Measurements from ENCODE around the gene CACNA2D3. TPM values are rescaled to one million over a fixed set of nuclear protein-coding genes. Genes with fewer than 3 reads are reported as not detected.
A peak's percentile ranks its signal among the peaks of the same experiment; 100 is the strongest.
"Not testable (repeated sequence)": the region's sequence is repeated elsewhere in the genome, so short reads cannot be mapped to it uniquely, and the experiment has no call there.

CACNA2D3 gene
- polyA plus RNA-seq (2014; cell fraction: cytosol; rRNA removed), result 0.27 and 0.42 TPM in 2 replicates
- 3.5 and 5.8 TPM in 2 replicates for polyA plus RNA-seq (2014; cell fraction: nucleus; rRNA removed)

DNA sequence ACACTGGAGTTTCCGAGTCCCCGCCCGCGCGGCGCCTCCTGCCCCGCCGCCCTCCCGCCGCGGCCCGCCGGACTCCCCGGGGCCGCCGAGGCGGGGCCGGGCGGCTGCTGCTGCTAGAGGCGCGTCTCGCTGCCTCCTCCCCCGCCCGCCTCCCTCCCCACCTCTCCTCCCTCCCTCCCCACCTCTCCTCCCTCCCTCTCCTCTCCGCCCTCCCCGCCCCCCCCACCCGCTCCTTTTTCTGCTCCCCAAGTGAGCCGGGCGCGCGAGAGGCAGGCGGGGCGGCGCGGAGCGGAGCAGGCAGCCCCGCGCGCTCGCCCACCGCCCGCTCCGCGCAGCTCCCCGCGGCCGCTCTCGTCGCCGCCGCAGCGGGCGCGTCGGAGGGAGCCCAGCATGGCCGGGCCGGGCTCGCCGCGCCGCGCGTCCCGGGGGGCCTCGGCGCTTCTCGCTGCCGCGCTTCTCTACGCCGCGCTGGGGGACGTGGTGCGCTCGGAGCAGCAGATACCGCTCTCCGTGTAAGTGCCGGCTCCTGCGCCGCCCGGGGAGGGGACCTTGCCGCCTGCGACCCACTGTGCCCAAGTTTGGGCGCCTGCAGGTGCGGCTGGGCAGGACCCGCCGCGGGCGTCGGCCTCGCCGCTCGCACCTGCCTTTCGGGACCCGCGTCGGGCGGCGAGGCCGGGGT lies at the start of gene CACNA2D3:
TSS of gene CACNA2D3 (plus strand) at position 229 of the 679 bp plus-strand sequence.
- no peak for DNase-seq (ENCODE audit: low spot score)

DNA sequence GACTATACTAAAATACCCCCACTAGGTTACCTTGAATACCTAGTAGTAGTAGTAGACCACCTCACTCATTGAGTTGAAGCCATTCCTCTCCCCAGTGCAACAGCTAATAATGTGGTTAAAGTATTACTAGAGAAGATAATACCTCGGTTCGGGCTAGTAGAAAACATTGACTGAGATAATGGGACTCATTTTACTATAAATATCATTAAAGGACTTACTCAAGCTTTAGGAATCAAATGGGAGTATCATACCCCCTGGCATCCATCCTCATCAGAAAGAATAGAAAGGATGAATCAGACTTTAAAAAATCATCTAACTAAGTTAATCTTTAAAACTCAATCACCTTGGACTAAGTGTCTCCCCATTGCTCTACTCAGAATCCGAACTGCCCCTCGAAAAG lies 49.0 kb upstream of the CACNA2D3 start:
- DNase-seq (ENCODE audit: low spot score), result no peak

DNA sequence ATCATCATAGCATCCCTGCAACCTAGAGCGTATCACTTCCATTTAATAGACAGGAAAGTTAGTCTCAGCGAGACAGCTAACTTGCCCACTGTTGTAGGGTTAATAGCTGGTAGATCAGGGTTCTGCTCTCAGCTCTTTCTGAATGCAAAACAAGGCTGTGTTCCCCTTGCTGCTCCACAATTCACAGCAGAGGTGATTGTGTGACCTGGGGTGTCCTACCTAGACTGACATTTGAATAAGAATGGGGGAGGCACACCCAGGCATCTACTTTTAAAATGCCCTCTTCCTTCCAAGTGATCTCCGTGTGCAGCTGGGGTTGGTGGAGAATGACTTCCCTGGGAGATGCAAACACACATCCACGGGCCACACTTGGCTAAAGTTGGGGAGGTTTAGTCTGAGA lies 43.0 kb upstream of the CACNA2D3 start:
- no peak for DNase-seq (ENCODE audit: low spot score)

GRCh38 chr3:54079730-54080325 lies 42.5 kb upstream of the CACNA2D3 start:
- no peak for DNase-seq (ENCODE audit: low spot score)

GRCh38 chr3:54083921-54084320 lies 38.4 kb upstream of the CACNA2D3 start:
- DNase-seq (ENCODE audit: low spot score), result no peak

DNA sequence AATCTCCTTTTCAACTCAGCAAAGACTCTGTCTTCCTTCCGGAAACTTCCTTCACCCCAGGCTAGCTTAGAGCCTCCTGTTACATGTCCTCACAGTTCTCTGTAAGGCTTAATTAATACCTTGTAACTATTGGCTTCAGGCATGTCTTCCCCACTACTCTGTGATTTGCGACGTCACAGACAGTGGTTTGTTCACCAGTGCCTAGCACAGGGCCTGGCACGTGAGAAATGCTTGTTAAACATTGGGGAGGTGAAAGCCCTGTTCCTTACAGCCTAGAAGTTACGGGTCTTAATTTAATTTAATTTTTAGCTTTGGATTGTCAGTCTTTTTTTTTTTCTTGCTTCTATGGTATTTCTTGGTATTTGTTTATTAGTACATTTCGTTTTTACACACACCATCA lies 36.4 kb upstream of the CACNA2D3 start:
- DNase-seq (ENCODE audit: low spot score), result no peak

DNA sequence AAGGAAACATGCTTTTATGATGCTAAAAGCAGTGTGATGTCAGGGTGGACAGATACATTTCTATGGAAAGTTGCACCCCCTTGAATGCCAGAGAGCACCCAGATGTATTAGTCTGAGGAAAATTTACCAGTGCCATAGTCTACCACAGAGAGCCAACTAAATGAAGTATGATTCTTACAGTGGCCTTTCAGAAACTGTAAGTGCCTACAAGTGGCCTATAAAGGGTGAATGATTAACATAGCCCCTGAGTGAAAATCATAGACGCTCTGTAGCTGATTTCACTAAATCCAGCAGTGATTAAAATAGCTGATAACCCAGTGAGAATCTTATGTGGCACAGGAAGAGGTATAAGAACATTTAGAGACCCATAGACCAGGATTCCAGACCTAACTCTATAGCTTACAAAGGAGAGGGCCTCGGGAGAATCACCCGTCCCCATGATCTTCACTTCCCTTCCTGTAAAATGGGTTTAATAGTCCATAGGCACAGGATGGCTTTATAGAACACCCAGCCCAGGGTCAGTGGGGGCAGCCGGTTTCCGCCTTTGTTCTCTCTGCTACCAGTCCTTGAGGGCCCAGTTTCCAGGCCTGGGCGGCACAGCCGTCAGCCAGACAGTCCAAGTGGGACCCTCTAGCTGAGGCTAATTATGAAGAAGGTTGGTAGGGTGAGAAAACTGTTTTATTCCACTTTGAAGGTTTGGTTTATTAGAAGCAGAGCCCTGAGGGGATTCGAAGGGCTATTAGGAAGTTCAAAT lies 35.5 kb upstream of the CACNA2D3 start:
- DNase-seq (ENCODE audit: low spot score), result no peak

DNA sequence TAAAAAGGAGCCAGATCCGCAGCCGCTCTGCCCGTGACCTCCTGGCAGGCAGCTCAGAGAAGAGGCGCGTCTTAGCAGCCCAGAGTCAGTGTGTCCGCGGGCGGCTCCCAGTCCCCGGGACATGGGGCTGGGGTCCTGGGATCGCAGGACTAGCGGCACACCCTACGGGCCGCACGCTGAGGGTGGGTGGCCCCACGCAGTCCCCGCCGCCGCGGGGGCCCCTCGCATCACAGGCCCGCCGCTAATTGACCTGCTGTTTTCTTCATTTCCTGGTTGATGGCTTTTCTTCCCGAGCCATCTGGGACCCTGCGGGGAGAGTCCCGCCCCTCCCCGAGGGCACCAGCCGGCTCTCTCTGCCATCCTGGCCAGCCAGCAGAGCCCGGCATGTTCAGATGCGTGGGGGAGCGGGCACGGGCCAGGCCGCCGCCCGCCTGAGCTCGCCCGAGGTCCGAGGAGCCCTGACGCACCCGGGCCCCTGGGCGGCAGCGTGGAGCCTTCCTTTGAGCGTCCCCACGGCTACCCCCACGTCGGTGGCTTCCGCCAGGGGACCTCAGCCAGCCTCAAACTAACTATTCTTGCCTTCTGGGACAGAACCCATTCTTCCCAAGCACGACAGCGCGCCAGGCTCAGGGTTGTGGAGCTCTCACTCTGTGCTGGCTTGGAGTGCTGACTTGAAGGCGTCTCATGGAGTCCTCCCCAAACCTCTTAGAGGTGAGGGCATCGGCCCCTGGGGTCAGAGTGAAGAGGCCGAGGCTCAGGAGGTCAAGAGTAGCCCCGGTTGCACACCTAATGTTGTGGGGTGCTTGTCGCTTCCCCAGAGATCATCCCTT lies 34.6 kb upstream of the CACNA2D3 start:
- DNase-seq (ENCODE audit: low spot score), result no peak

DNA sequence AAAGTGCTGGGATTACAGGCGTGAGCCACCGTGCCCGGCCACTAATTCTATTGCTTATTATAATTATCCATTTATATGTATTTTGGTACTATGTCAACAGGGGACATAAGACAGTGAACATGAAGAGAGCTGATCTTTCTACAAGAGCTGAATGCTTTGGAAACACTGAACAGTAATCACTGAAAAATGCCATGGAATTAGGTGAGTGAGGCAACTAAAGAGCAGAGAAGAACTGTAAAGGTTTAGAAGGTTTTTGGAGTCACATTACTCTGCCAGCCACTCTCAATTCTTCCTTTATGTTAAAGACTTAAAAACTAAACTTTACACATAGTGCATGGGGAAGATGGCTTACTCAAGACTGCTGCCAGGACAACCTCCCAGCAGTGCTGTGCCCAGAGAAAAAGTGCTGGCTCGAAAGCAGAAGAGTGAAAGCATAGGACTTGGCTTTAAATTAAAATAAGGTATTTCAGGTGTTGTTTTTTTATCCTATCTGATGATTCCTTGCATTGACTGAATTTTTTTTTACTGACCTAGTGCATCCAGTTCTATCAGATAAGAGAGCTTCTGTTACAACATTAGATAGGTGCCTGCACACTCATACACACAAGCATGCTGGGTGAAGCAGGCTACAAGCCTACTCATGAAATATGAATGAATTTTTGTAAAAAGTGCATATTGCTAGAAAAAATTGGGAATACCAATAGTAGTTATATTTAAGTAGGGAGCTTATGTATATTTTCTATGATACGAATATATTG lies 28.7 kb upstream of the CACNA2D3 start:
- no peak for DNase-seq (ENCODE audit: low spot score)

GRCh38 chr3:54094926-54095325 lies 27.4 kb upstream of the CACNA2D3 start:
- DNase-seq (ENCODE audit: low spot score), result no peak

- no peak for DNase-seq (ENCODE audit: low spot score)
Measured at GRCh38 chr3:54099381-54099780, 23.0 kb upstream of the CACNA2D3 start.

GRCh38 chr3:54104084-54104483 lies 18.3 kb upstream of the CACNA2D3 start:
- DNase-seq (ENCODE audit: low spot score), result no peak

- DNase-seq (ENCODE audit: low spot score), result not testable (repeated sequence)
Measured at GRCh38 chr3:54116129-54116528, 6.2 kb upstream of the CACNA2D3 start.

DNA sequence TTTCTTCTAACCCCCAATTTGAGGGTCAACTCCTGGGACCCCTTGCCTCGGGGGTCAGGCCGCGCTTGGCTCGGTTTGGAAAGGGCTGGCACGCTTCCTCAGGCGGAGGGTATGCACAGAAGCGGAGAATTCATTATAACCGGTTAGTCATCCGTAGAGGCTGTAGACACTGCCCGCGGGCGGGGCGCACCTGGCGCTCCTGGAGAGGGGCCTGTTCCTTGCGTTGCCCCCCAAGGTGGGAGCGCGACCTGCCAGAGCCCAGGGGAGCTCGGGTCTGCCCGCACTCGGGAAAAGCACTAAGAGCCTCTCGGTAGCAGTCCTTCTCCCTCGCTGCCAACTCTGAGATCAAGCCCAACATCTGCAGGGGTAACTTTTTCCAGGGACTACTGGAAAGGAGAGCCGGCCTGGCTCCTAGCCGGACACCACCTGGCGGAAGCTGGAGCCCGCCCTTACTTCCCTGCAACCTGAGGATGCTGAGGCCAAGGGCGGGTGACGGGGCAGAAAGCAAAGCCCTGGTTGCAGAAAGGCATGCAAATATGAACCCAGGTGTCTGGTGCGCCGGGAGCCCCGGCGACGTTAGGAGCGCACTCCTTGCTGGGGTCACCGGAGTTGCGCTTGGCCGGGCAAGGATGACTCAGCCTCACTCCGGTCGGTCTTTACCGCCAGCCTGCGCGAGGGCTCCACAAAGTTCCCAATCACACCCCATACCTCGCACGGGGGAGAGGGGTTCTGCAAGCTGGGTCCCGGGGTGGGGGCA lies 1.5 kb upstream of the CACNA2D3 start:
- no peak for DNase-seq (ENCODE audit: low spot score)

DNA sequence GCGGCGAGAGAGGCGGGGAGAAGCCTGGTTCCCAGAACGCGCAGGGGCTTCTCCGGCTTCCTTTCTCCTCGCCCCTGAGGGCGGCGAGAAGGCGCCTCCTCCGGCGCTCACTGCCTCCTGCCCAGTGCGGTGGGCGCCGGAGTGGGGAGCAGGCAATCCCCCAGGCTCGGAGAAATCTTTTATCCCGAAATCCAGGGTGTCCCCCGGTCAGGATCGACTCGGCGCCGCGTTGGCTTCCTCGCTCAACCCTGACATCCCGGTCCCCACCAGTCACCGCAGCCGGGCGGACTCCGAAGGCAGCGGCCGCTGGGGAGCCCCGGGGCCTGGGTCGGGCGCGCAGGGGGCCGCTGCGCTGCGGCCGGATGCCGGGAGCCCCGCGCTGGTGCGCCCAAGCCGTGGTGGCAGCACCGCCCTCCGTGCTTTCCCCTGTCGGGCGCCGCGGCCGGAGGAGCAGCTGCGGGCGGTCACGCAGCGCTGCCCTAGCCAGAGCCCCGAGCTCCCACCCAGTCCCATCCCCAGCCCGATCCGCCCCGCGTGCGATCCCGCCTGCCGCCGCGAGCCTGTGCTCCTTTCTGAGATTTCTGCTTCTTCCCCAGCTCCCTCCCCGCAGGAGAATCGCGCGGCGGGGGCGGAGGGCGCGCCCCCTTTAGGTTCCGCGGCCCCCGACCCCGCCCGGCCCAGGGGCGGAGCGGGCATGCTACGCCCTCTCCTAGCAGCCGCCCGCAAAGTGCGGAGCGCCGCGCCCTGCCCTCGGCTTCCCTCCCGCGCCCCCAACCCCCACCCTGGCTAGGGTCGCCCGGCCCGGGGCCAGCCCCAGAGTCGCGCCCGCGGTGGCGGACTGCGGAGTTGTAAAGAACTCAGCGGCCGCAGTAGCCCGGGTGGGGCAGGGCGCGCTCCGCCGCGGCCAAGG lies 683 bp upstream of the CACNA2D3 start:
- no peak for DNase-seq (ENCODE audit: low spot score)

DNA sequence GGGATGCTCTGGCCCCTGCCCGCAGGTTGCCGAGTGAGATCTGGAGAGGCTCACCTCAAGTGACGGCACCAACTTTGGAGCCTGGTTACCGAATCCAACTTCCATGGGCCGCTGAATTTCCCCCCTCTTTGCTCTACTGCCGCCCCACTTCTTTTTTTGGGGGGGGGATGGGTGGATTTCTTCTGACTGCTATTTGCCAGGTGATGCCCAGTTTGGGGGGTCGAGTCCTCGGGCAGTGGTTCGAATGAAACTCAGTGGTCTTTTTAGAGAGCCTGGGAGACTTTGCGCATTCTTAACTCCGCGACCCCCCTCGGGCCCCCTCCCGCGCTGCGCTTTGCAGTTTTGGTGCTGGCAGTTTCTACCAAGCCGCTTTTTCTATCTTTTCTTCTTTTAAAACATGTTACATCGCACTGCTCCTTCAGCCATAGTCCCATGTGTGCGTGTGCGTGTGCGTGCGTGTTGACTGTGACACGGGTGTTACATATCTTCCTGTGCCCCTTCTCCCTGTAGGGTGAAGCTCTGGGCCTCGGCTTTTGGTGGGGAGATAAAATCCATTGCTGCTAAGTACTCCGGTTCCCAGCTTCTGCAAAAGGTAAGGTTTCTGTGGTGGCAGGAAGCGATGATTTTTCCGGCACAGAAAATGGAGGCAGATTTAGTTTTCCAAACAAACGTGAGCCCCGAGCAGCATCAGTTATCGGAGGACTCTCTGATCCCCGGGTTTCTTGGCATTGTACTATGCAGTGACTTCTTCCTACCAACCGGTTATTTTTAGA lies 837 bp downstream of the CACNA2D3 start:
- no peak for DNase-seq (ENCODE audit: low spot score)

GRCh38 chr3:54123776-54124196 lies 1.4 kb downstream of the CACNA2D3 start:
- DNase-seq (ENCODE audit: low spot score), result peak; percentile 41

- DNase-seq (ENCODE audit: low spot score), result no peak
Measured at GRCh38 chr3:54125300-54125699, 2.9 kb downstream of the CACNA2D3 start.

All from SK-N-DZ (cell line).